GM21825 (cell line): Measurements from ENCODE around the gene CIB2.

Experiments used
- ATAC-seq: cut with Tn5 transposase; IDR thresholded peaks from one replicate; pipeline ENCODE4 v1.9.1; 2021; ENCODE audit warnings: mild to moderate bottlenecking, moderate library complexity; ENCODE audit not compliant: unreplicated experiment

Gene CIB2

GRCh38 chr15:78069462-78070029 is 61.7 kb downstream of the CIB2 start:
- no peak for ATAC-seq

- peak; percentile 13 for ATAC-seq
Observed at GRCh38 chr15:78069052-78069414, 62.2 kb downstream of the CIB2 start.

- no peak for ATAC-seq
Observed at GRCh38 chr15:78067328-78068228, 63.7 kb downstream of the CIB2 start.

- ATAC-seq = peak; percentile 47
Observed at GRCh38 chr15:78065973-78066946, 65.0 kb downstream of the CIB2 start.

- ATAC-seq = no peak
Observed at GRCh38 chr15:78065284-78065872, 65.9 kb downstream of the CIB2 start.

- ATAC-seq = no peak
Observed at GRCh38 chr15:78064544-78064943, 66.7 kb downstream of the CIB2 start.

- ATAC-seq = no peak
Observed at GRCh38 chr15:78063970-78064385, 67.3 kb downstream of the CIB2 start.

- no peak for ATAC-seq
Observed at GRCh38 chr15:78063217-78063616, 68.0 kb downstream of the CIB2 start.

- no peak for ATAC-seq
Observed at GRCh38 chr15:78061963-78062427, 69.2 kb downstream of the CIB2 start.

GRCh38 chr15:78060232-78060631 is 71.0 kb downstream of the CIB2 start:
- no peak for ATAC-seq

- no peak for ATAC-seq
Observed at GRCh38 chr15:78059110-78059839, 72.0 kb downstream of the CIB2 start.

GRCh38 chr15:78058401-78058935 is 72.8 kb downstream of the CIB2 start:
- ATAC-seq = no peak

- no peak for ATAC-seq
Observed at GRCh38 chr15:78057803-78058202, 73.4 kb downstream of the CIB2 start.

GRCh38 chr15:78056714-78057269 is 74.5 kb downstream of the CIB2 start:
- ATAC-seq = no peak

- ATAC-seq = no peak
Observed at GRCh38 chr15:78055919-78056713, 75.1 kb downstream of the CIB2 start.

GRCh38 chr15:78054966-78055365 is 76.3 kb downstream of the CIB2 start:
- no peak for ATAC-seq
